Spleen (tissue), 11 donors: ENCODE measurements around the gene SNRNP27. TPM values are rescaled to one million over a fixed set of nuclear protein-coding genes. Genes with fewer than 3 reads are reported as not detected.
"Not testable (repeated sequence)": the region's sequence is repeated elsewhere in the genome, so short reads cannot be mapped to it uniquely, and the experiment has no call there.

ENCODE experiments used
- DNase-seq: peaks from one replicate; pipeline ENCODE4 v3.0.0-alpha.2; 2020
- H3K27ac ChIP-seq, 8 donors: fragments of 200-600 bp; sonication (generic) in 7 of 8; 1 replicate in 4 of 8; 2 replicates in 4 of 8; pipeline versions ENCODE4 v1.5.0 to v1.8.0; 2016 to 2021; ENCODE audit warnings: inconsistent platforms in 4 of 8, mild to moderate bottlenecking in 4 of 8, moderate library complexity in 1 of 8
- H3K27me3 ChIP-seq, 7 donors: fragments of 200-600 bp; sonication (generic) in 6 of 7; replicated peaks in 1 of 7; 1 replicate in 4 of 7; 2 replicates in 3 of 7; pipeline versions ENCODE4 v1.5.0 to v1.8.0; 2016 to 2021; ENCODE audit warnings: inconsistent platforms in 3 of 7, mild to moderate bottlenecking in 1 of 7
- H3K36me3 ChIP-seq, 6 donors: fragments of 200-600 bp; sonication (generic) in 5 of 6; 1 replicate in 4 of 6; 2 replicates in 2 of 6; pipeline versions ENCODE4 v1.5.0 to v1.8.0; 2016 to 2021; ENCODE audit warnings: inconsistent platforms in 2 of 6
- H3K4me1 ChIP-seq, 6 donors: fragments of 200-600 bp; sonication (generic) in 5 of 6; 1 replicate in 3 of 6; 2 replicates in 3 of 6; pipeline versions ENCODE4 v1.5.0 to v1.8.0; 2016 to 2021; ENCODE audit warnings: inconsistent platforms in 3 of 6
- H3K4me3 ChIP-seq, 8 donors: fragments of 200-600 bp; sonication (generic) in 7 of 8; 1 replicate in 4 of 8; 2 replicates in 4 of 8; pipeline versions ENCODE4 v1.5.0 to v1.8.0; 2016 to 2021; ENCODE audit warnings: inconsistent platforms in 4 of 8, mild to moderate bottlenecking in 4 of 8, moderate library complexity in 2 of 8
- H3K9me3 ChIP-seq, 8 donors: fragments of 200-600 bp; sonication (generic) in 7 of 8; 1 replicate in 4 of 8; 2 replicates in 4 of 8; pipeline versions ENCODE4 v1.5.0 to v1.8.0; 2016 to 2021; ENCODE audit warnings: inconsistent platforms in 4 of 8
- POLR2A ChIP-seq, 3 donors: fragments of 450-650 bp; IDR thresholded peaks; one replicate each; pipeline ENCODE4 v1.5.1; 2017; ENCODE audit warnings: antibody characterized with exemption in 3 of 3, mild to moderate bottlenecking in 1 of 3
- POLR2AphosphoS5 ChIP-seq, 3 donors: sonication (generic); formaldehyde crosslinking; IDR thresholded peaks; one replicate each; pipeline ENCODE4 v1.5.1; 2017; ENCODE audit warnings: antibody characterized with exemption in 3 of 3
- WGBS, 5 donors: extraction: QIAGEN DNeasy Blood & Tissue Kit in 3 of 5; methylation state at CpG; one replicate each; pipeline versions ENCODE4 v1.1.5 to v1.1.7; 2013 to 2018; 5-methylcytosine and 5-hydroxymethylcytosine counted together
- intact Hi-C: fragments of 100-400 bp; cut with DNase I; formaldehyde crosslinking; loops from one replicate; pipeline ENCODE4 v1.15.0; 2023; ENCODE audit warnings: low total_unique reads
- polyA plus RNA-seq, 3 donors: library from polyadenylated mRNA; stranded (reverse); fragments of 200-250 nt; gene quantifications; one replicate each; pipeline ENCODE4 v1.2.1, GENCODE V29; 2013
- total RNA-seq, 7 donors: library from RNA; depleted of rRNA in 3 of 7; stranded (reverse); fragments of >200 nt in 3 of 7; fragmentation: NEBNext Ultra II Directional in 4 of 7; extraction: Animal tissue kit (Norgen Biotek cat#: 25700) in 4 of 7; gene quantifications; one replicate each; pipeline versions ENCODE4 v1.1.0 to v1.2.1, GENCODE V29; 2016 to 2021
- TF ChIP-seq, protein P1 (sequence below), 11 experiments: fragments of 200-600 bp in 7 of 11; fragments of 450-650 bp in 4 of 11; sonication (generic) in 4 of 11; IDR thresholded peaks in 8 of 11; conservative IDR thresholded peaks in 3 of 11; 1 replicate in 7 of 11; 2 replicates in 4 of 11; pipeline versions ENCODE4 v1.4.0 to v1.8.0; 2016 to 2021; ENCODE audit warnings: antibody characterized with exemption in 11 of 11, inconsistent platforms in 4 of 11, mild to moderate bottlenecking in 1 of 11
- donor health status: healthy with polysubstance abuse.
- donor health status: DM: no; HTN: no; CAD: no; lungs with moderate emphysema.
- donor health status: DM: no; HTN: no; CAD: no.
- donor health status: Bipolar disorder and iron deficiency.
- donor health status: healthy.
- donor health status: DM: no; HTN: no; CAD: no.
- donor health status: DM: yes; HTN: yes; CAD: no.

The SNRNP27 gene
- total and polyA plus RNA-seq, 10 donors = 28.0 to 62.9 (median 40.7) TPM

DNA sequence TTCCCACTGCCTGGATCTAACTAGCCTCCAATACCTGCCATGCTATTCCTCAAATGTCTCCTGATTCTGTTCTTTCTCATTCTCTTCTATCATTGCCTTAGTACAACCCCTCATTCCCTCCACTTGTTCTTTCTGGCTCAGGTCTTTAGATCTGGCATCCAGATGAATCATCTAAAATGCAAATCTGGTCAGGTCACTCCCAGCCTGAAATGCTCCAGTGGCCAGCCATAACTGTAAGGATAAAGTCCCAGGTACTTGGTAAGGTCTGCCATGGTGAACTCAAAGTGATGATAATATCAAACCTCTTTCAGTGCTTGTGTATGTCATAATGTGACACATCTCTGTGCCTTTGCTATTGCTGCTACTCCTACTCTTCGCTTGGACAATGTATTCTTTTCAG is 2.9 kb upstream of the SNRNP27 start:
- H3K9me3 ChIP-seq = peaks cover 0 to 9% (median 4%) of the 10 kb centered on the region in 8 donors
- 40 to 92% (median 48%) methylated on average over 1 of the region's 1 CpG for WGBS, 5 donors
- no peak for DNase-seq
- H3K4me3 ChIP-seq = no peak overlapping the region
- TF ChIP-seq POLR2A (IDR thresholded peaks at IDR 0.05) (no peak), POLR2AphosphoS5 (IDR thresholded peaks at IDR 0.05) (no peak)
- TF ChIP-seq, protein P1, sequence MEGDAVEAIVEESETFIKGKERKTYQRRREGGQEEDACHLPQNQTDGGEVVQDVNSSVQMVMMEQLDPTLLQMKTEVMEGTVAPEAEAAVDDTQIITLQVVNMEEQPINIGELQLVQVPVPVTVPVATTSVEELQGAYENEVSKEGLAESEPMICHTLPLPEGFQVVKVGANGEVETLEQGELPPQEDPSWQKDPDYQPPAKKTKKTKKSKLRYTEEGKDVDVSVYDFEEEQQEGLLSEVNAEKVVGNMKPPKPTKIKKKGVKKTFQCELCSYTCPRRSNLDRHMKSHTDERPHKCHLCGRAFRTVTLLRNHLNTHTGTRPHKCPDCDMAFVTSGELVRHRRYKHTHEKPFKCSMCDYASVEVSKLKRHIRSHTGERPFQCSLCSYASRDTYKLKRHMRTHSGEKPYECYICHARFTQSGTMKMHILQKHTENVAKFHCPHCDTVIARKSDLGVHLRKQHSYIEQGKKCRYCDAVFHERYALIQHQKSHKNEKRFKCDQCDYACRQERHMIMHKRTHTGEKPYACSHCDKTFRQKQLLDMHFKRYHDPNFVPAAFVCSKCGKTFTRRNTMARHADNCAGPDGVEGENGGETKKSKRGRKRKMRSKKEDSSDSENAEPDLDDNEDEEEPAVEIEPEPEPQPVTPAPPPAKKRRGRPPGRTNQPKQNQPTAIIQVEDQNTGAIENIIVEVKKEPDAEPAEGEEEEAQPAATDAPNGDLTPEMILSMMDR (IDR thresholded peaks at IDR 0.05 in 8 of 11, conservative IDR thresholded peaks at IDR 0.05 in 3 of 11) = no peak
- no peak overlapping the region for H3K27ac ChIP-seq
- H3K27me3 ChIP-seq = no peaks in the 10 kb centered on the region
- intact Hi-C loops = no loop called here
- H3K4me1 ChIP-seq = peaks cover 10 to 23% (median 23%) of the 10 kb centered on the region in 6 donors
- peaks cover 0 to 10% (median 4%) of the 10 kb centered on the region in 6 donors for H3K36me3 ChIP-seq

DNA sequence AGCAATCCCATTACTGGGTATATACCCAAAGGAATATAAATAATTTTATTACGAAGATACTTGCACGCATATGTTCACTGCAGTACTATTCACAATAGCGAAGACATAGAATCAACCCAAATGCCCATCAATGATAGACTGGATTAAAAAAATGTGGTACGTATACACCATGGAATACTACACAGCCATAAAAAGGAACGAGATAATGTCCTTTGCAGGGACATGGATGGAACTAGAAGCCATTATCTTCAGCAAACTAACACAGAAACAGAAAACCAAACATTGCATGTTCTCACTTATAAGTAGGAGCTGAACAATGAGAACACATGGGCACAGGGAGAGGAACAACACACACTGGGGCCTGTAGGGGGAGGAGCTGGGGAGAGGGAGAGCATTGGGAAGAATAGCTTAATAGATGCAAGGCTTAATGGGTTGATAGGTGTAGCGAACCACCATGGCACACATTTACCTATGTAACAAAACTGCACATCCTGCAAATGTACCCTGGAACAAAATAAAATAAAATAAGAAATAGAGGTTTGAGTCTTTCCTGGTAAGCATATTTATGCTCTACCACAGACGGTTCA is 825 bp upstream of the SNRNP27 start:
- peak overlapping the region in 4 of 8 donors; percentile 64 to 88 (median 84) for H3K27ac ChIP-seq
- H3K9me3 ChIP-seq, intact Hi-C loops, DNase-seq, H3K27me3 ChIP-seq: not testable (repeated sequence)
- peak overlapping the region in 3 of 8 donors; percentile 72 to 89 (median 75) for H3K4me3 ChIP-seq
- peaks cover 12 to 42% (median 28%) of the 10 kb centered on the region in 6 donors for H3K4me1 ChIP-seq
- peaks cover 8 to 30% (median 23%) of the 10 kb centered on the region in 6 donors for H3K36me3 ChIP-seq
- WGBS, 5 donors = 93 to 96% (median 94%) methylated on average over 7 of the region's 7 CpGs

DNA sequence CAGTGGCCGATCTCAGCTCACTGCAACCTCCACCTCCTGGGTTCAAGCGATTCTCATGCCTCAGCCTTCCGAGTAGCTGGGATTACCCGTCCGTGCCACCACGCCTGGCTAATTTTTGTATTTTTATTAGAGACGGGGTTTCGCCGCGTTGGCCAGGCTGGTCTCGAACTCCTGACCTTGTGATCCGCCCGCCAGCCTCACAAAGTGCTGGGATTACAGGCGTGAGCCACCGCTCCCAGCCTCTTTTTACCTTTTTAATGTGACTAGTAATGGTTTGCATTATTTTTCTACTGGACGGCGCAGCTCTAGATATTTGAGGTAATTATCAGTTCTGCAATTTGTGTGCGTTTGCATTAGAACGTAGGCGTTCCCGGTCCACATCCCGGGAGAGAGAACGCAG is 981 bp downstream of the SNRNP27 start:
- peaks cover 11 to 49% (median 36%) of the 10 kb centered on the region in 6 donors for H3K36me3 ChIP-seq
- peak overlapping the region in 4 of 8 donors; percentile 20 to 88 (median 83) for H3K27ac ChIP-seq
- intact Hi-C loops = not testable (repeated sequence)

DNA sequence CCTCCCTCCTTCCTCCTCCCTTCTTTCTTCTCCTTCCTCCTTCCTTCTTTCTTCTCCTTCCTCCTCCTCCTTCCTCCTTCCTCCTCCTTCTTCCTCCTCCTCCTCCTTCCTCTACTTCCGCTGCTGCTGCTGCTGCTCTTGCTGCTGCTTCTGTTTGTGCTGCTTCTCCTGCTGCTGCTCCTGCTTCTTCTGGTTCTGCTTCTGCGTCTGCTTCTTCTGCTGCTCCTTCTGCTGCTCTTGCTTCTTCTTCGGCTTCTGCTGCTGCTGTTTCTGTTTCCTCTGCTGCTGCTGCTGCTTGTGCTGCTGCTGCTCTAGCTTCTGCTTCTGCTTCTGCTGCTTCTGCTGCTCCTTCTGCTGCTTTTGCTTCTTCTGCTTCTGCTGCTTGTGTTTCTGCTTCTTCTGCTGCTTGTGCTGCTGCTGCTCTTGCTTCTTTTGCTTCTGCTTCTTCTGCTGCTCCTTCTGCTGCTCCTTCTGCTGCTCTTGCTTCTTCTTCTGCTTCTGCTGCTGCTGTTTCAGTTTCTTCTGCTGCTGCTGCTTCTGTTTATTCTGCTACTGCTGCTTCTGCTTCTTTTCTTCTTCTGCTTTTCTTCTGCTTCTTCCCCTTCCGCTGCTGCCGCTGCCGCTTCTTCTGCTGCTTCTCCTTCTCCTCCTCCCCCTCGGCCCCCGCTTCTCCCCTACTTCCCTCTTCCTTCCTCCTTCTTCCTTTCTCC is 8.6 kb downstream of the SNRNP27 start:
- Histone ChIP-seq H3K4me1 (peaks cover 12 to 73% (median 36%) of the 10 kb centered on the region in 6 donors), H3K4me3 (peak overlapping the region in 4 of 8 donors; percentile 7 to 51 (median 20)), H3K27me3 (no peaks in the 10 kb centered on the region), H3K27ac (peak overlapping the region; percentile 22 to 89 (median 73)), H3K9me3 (no peaks in the 10 kb centered on the region), H3K36me3 (peaks cover 4 to 90% (median 55%) of the 10 kb centered on the region in 6 donors)
- 16 to 35% (median 30%) methylated on average over 8 of the region's 8 CpGs for WGBS, 5 donors
- DNase-seq = peak; percentile 88
- intact Hi-C loops = no loop called here
- TF ChIP-seq POLR2A (IDR thresholded peaks at IDR 0.05) = no peak
- peak in 1 of 3 donors; percentile 34 for TF ChIP-seq POLR2AphosphoS5 (IDR thresholded peaks at IDR 0.05)

More for the DNA sequence above, 981 bp downstream of the SNRNP27 start:
- 38 to 68% (median 48%) methylated on average over 23 of the region's 23 CpGs for WGBS, 5 donors
- not testable (repeated sequence) for DNase-seq, H3K27me3 ChIP-seq, H3K9me3 ChIP-seq
- H3K4me1 ChIP-seq = peaks cover 12 to 60% (median 34%) of the 10 kb centered on the region in 6 donors
- H3K4me3 ChIP-seq = peak overlapping the region; percentile 65 to 91 (median 77)

DNA sequence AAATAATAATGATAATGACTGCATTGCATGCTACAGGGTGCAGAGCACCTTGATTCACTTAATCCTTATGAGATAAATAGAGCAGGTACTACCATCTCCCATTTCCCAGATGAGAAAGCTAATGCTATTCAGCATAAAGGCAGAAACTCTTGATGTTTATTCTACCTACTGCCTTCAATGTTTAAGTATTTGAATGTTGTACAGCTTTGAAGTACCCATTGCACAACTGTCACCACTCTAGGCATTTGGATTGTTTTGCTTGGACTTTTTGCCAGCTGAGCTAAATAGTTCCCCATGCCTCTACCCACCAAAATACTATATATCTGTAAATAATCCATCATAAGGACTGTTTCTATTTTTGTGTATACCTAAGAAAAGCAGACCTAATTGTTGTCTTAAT is 13.5 kb downstream of the SNRNP27 start:
- Histone ChIP-seq H3K27ac (no peak overlapping the region), H3K4me1 (peaks cover 0 to 32% (median 17%) of the 10 kb centered on the region in 6 donors), H3K27me3 (no peaks in the 10 kb centered on the region), H3K9me3 (no peaks in the 10 kb centered on the region), H3K4me3 (no peak overlapping the region), H3K36me3 (peaks cover 0 to 88% (median 59%) of the 10 kb centered on the region in 6 donors)
- intact Hi-C loops = no loop called here
- TF ChIP-seq POLR2AphosphoS5 (IDR thresholded peaks at IDR 0.05) (no peak), POLR2A (IDR thresholded peaks at IDR 0.05) (no peak)
- TF ChIP-seq, protein P1 (IDR thresholded peaks at IDR 0.05 in 8 of 11, conservative IDR thresholded peaks at IDR 0.05 in 3 of 11) = no peak
- no peak for DNase-seq
